ENCODE measurements around the gene SKAP1. TPM values are rescaled to one million over a fixed set of nuclear protein-coding genes. Genes with fewer than 3 reads are reported as not detected.
"Not testable (repeated sequence)": the region's sequence is repeated elsewhere in the genome, so short reads cannot be mapped to it uniquely, and the experiment has no call there.

Gene SKAP1
- total and polyA plus RNA-seq, 12 donors, result 3.2 to 117 (median 10.7) TPM

DNA sequence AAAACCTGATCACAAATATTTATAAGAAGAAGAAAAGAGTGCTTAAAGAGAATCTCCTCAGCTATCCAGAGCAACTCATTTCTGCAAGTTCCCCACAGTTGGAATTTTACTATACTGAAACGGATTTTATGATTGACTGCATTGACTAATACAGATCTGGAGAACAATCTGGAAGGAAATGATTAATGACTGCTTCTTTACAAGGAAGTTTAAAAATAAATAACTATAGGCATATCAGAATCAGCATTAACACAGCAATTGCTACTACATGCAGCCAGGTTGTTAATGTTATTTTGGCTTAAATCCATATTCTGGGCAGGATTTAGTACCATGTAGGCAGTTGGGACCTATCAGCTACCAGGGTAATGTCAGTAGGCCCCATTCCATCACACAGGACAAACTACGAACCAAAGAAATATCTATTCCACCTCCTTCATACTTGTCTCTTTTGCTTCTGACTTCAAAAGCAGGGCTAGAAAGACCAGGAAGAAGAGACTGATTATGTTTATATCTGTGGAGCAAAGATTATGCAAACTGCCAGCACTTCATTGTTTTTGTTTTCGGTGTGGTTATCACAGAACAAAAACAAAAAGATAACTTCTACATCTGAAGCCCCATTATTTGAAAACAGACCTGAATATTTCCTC is 3.9 kb downstream of the SKAP1 start:
- Histone ChIP-seq H3K27me3 (no peaks in the 10 kb centered on the region), H3K4me1 (replicated peaks in 1 of 2) (peaks cover 0 to 9% of the 10 kb centered on the region in 2 donors), H3K36me3 (replicated peaks in 1 of 2) (no peaks in the 10 kb centered on the region), H3K9me3 (replicated peaks in 1 of 3) (no peaks in the 10 kb centered on the region), H3K4me3 (no peak overlapping the region), H3K27ac (no peak overlapping the region)
- 52 to 72% (median 60%) methylated on average over 3 of the region's 3 CpGs for WGBS, 4 donors
- no peak for DNase-seq
- TF ChIP-seq CTCF (IDR thresholded peaks at IDR 0.05) (no peak), POLR2A (IDR thresholded peaks at IDR 0.05) (no peak)
- intact Hi-C loops (cut with DNase I), result no loop called here

- intact Hi-C loops (cut with DNase I); H3K4me1 ChIP-seq (replicated peaks in 1 of 2); H3K9me3 ChIP-seq (replicated peaks in 1 of 3); H3K27me3 ChIP-seq; H3K36me3 ChIP-seq (replicated peaks in 1 of 2); H3K4me3 ChIP-seq; DNase-seq; H3K27ac ChIP-seq: not testable (repeated sequence)
- 87 to 94% (median 89%) methylated on average over 3 of the region's 3 CpGs for WGBS, 4 donors
Observed at GRCh38 chr17:48422060-48422459, 8.0 kb downstream of the SKAP1 start.

GRCh38 chr17:48420823-48421222 is 9.2 kb downstream of the SKAP1 start:
- intact Hi-C loops (cut with DNase I), result no loop called here
- no peak for DNase-seq
- 78 to 85% (median 82%) methylated on average over 4 of the region's 4 CpGs for whole genome bisulfite sequencing, 4 donors
- Histone ChIP-seq H3K36me3 (replicated peaks in 1 of 2) (no peaks in the 10 kb centered on the region), H3K4me1 (replicated peaks in 1 of 2) (no peaks in the 10 kb centered on the region), H3K9me3 (replicated peaks in 1 of 3) (no peaks in the 10 kb centered on the region), H3K27me3 (no peaks in the 10 kb centered on the region), H3K4me3 (no peak overlapping the region), H3K27ac (no peak overlapping the region)
- no peak for TF ChIP-seq POLR2A (IDR thresholded peaks at IDR 0.05)
- no peak for TF ChIP-seq CTCF (IDR thresholded peaks at IDR 0.05)

DNA sequence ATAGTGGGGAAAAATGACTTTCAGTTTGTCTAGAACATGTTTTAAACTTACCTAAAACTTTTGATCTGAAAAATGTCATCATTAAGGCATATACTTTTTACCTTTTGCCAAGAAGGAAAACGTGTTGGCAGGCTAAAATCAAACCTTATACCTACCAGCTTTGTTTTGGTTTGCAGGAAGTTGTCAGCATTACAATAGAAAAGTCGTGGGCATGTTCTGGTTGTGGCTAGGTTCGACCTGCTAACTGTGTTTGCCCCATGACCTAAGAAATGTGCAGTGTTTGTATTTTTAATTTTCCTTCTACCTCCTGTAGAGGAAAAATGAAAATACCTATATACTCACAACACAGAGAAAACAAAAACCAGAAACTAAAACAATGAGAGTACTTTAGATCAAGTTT is 13.0 kb downstream of the SKAP1 start:
- H3K27me3 ChIP-seq, result no peaks in the 10 kb centered on the region
- TF ChIP-seq CTCF (IDR thresholded peaks at IDR 0.05) (no peak), POLR2A (IDR thresholded peaks at IDR 0.05) (no peak)
- intact Hi-C loops (cut with DNase I), result no loop called here
- 38 to 42% (median 39%) methylated on average over 3 of the region's 3 CpGs for WGBS, 4 donors
- no peak for DNase-seq
- H3K9me3 ChIP-seq (replicated peaks in 1 of 3), result no peaks in the 10 kb centered on the region
- H3K36me3 ChIP-seq (replicated peaks in 1 of 2), result no peaks in the 10 kb centered on the region
- H3K4me3 ChIP-seq, result no peak overlapping the region
- H3K27ac ChIP-seq, result no peak overlapping the region
- H3K4me1 ChIP-seq (replicated peaks in 1 of 2), result no peaks in the 10 kb centered on the region
